Femur (tissue), 1 donor: ENCODE data around the gene TLE1.

Experiments used
- DNase-seq: peaks from one replicate; pipeline ENCODE4 v3.0.0-alpha.2; 2017

TLE1 gene

DNA sequence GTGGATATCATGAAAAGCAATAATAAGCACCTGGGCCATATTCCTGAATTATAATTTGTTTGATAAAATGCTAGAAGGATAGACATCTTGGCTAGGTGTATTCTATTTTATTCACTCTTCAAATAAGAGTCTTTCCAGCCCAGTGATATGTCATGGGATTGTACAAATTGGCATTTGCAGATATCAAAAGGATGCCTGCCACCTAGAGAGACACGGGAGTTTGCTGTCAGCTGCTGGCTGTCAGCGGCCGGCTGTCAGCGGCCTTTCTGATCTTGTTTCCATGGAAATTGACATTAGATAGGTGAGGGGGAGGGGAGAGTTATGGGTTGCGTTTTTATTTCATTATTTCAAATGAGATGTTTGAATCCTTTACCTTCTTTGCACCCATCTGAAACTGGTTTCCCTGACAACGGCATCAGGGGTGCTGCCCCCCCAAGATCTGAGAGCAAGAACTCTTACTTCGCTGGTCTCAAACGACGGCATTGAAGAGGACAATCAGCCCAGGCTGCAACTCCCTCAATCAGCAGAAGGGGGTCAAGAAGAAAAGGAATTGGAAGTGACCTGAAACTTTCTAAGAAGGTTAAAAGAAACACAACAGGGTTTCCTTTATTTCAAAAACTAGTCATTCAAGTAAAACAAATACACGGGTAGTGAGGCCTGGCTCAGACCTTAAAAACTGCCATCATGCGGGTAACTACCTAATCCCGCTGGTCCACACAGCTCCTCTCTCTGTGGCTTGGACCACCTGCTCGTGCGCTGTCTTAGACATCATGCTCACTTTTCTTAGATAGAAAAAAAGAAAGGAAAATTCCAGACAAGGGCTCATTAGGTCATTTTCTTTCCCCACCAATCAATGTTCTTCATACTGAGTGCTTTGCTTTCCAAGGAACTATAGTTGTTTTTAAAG, 115.7 kb downstream of the TLE1 start:
- no peak for DNase-seq

GRCh38 chr9:81570083-81570482, 119.3 kb downstream of the TLE1 start:
- DNase-seq: no peak

GRCh38 chr9:81566074-81566698, 123.2 kb downstream of the TLE1 start:
- DNase-seq: no peak

DNA sequence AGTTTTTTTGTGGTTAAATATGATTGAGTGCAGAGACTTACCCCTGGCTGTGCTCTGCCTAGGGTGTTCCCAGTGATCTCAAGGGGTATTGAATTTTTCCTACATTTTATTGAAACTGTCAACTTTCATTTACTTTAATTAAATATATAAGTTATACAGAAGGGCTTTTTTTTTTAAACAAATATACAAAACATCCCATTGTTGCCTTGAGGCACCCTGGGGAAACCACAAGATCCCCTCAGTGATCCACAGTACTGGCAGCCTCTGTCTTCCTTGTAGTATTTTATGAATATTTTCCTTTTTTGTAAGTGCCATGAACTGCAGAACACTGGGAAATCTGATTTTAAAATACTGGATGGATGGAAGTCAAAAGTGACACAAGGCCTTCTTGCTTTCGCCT, 123.7 kb downstream of the TLE1 start:
- DNase-seq: no peak

DNA sequence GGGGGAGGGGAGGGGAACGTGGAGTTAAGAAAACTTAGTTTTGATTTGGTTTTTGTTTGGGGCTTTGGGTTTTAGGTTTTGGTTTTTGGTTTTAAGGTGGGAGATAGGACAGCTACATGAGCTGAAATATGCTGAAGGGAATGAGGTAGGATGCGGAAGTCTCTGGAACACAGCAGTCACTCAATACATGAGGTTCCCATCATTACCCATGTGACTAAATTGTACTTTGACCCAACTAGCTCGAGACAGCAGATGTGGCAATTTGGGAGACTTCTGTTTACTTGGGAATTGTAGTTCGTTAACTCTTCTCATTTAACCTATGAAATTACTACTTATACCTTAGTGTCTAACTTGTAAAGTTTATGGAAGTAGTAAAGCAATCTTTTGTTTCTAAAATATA, 124.2 kb downstream of the TLE1 start:
- DNase-seq: no peak

DNA sequence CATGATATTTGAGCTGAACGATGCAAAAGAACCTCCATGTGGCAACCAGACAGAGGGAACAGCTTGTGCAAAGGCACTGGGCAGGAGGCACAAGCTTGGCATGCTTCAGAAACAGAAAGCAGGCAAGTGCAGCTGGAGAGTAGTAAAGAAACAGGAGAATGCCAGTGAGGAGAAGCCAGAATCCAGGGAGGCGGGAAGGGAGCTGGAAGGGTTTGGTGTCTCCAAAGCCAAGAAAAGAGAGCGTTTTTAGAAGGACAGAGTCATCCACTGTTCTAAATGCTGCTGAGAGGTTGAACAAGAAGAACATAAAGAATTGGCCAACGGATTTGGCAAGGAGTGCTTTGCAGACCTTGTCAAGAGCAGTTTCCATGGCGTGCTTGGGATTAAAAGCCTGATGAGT, 124.7 kb downstream of the TLE1 start:
- peak; percentile 52 for DNase-seq

DNA sequence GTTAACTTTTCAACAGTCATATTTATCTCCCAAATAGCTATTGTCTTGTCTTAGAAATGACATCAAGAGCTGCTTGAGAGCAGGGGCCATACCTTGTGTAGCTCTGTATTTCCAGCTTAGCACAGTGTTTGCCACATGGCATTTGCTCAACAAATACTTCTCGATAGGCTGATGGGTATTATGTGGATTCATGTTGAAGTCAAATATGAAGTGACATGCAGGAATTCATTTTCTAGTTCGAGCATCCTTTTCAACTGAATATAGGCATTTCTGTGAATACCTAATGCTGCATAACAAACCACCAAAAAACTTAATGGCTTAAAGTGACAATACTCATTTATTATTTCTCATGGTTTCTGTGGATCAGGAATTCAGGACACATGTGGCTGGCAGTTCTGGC, 125.6 kb downstream of the TLE1 start:
- no peak for DNase-seq

DNA sequence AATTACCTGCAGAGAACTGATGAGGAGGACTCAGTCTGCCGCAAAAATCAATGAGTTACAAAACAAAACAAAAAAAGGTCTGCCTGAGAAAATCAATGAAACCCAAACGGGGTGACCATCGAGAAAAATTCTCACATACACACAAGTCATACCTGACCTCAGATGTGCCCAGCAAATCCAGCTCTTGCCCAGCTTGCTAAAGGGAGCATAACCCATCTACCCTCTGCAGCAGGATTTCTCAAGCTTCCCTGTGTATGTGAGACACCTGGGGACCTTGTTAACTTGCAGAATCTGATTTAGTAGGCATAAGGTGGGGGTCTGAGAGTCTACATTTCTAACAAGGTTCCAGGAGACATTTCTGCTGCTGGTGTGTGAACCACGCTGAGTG, 126.3 kb downstream of the TLE1 start:
- DNase-seq: no peak

DNA sequence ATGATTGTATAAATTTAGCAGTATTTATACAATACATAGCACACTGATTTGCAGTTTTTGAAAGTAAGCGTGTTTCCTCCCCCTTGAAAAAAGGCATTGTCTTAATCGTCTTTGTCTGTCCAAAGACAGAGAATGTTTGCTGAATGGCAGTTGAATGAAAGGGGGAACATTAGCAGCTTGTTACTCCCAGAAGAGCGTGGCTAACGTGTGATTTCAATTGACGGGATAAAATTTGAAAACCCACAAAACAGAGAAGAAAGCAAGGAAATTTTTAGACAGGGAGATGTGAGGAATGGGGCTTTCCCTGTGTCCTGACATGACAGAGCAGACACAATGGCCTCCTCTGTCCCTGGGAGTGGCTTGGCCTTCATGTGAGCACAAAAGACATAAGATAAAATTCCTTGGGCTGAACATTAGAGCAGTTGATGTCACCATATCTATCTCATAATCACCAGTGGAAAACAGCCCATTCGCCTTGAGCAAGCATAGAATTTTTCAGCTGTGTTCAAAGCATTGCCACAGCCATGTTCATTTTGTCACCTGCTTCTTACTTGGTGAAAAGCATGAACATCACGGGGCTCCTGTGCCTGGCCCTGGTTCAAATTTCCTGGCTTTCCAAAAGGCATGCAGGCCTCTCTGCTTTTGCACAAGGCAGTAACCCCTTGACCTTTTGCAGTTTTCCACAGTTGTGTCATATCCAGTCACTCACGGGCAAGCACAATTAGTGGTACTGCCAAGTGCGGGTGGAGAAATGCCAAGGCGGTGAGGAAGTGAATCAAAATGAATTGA, 126.9 kb downstream of the TLE1 start:
- DNase-seq: peak; percentile 47

DNA sequence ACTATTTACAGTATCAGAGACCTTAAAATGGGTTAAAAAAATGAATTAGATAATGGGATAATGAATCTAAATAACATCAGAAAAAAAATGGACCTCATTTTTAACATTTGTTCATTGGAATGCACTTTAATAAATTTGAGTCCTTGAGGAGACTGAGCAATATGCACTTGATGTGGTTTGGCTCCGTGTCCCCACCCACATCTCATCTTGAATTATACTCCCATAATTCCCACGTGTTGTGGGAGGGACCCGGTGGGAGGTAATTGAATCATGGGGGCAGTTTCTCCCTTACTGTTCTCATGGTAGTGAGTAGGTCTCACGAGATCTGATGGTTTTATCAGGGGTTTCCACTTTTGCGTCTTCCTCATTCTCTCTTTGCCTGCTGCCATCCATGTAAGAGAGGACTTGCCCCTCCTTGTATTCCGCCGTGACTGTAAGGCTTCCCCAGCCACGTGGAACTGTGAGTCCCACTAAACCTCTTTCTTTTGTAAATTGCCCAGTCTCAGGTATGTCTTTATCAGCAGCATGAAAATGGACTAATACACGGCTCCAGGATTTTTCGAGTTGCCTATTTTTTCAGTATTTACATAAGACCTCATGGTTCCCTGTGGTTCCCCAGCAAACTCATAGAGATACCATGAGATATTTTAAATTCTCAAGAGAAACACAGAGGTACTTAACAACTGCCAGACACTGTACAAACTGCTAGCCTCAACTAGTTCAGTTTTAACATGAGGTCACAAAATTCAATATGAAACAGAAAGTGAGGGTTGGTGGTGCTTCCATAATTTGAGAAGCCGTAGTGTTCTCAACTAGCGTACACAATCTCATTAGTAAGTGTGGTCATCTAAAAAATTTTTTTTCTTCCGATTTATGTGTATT, 128.3 kb downstream of the TLE1 start:
- no peak for DNase-seq

- DNase-seq: no peak
These were observed 129.6 kb downstream of the TLE1 start for GRCh38 chr9:81559709-81560108.

DNA sequence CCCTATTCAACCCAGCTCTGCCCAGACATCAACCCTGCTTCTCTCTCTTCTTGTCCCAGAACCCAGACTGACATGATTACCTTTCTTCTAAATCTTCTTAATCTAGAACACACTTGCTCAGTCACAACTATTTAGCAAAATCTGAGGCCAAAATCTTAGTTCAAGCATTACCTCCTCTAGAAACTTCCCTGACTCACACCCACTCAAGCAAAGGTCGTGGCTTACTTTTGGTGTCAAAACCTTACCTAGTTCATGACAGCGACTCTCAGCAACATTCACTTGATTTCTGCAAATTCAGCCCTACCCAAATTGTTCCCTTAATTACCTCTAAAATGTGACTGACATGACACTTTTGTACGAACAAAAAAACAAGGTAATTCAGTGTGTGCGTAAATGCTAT, 130.2 kb downstream of the TLE1 start:
- no peak for DNase-seq

DNA sequence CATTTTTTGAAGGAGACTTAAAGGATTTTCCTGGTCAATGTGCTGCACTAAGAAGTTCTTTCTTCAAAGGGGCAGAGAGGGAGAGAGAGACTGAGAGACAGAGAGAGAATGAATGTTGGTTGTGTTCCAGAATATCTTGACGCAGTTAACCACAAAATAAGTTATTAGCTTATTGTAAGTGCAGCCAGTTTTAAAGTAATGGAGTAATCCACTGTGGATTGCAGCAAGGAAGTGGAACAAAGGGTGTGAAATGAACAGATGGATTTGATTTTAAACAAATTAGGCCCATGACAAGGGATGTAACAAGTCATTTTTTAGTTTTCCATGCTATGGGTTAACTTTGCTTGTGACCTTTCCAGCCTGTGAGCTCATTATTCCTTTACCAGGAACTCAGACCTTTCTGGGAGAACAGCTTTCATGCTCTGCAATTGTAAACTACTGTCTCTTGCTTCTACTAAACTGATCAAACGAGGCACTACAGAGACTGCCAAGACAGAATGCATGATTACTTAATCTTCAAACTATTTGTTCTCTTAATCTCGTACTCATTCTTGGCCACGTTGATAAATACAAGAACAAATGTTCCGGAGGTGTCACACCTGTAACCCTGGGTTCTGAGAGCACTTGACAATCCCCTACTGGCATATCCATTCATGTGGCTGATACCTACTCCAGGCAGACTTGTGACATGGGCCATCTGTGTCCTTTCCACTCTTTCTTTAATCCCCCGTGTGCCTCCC, 131.1 kb downstream of the TLE1 start:
- peak; percentile 64 for DNase-seq

- no peak for DNase-seq
These were observed 131.8 kb downstream of the TLE1 start for GRCh38 chr9:81557452-81558090.

GRCh38 chr9:81556923-81557322, 132.4 kb downstream of the TLE1 start:
- no peak for DNase-seq

GRCh38 chr9:81552581-81552991, 136.8 kb downstream of the TLE1 start:
- peak; percentile 40 for DNase-seq

DNA sequence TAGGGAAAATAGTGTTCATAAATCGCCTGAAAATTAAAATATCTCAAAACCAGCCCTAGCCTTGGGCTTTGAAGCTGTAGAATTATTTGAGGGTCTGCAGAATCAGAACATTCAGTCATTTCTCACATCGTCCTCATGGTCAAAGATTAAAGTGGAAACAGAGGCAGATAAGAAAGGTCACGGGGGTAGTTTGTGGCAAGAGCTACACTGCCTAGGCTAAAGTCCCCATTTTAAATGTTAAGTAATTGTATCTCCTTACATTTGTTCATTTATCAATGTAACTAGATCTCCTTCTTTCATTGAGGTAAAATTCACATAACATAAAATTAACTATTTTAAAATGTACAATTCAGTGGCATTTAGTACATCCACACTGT, 139.2 kb downstream of the TLE1 start:
- no peak for DNase-seq

- no peak for DNase-seq
These were observed 139.7 kb downstream of the TLE1 start for GRCh38 chr9:81549500-81550206.

- no peak for DNase-seq
These were observed 140.4 kb downstream of the TLE1 start for GRCh38 chr9:81548911-81549310.

- no peak for DNase-seq
These were observed 142.9 kb downstream of the TLE1 start for GRCh38 chr9:81546489-81546888.

- DNase-seq: no peak
These were observed 145.7 kb downstream of the TLE1 start for GRCh38 chr9:81543695-81544094.
